Keratinocyte (primary cell): Measurements from ENCODE around the gene PTX3. TPM values are rescaled to one million over a fixed set of nuclear protein-coding genes. Genes with fewer than 3 reads are reported as not detected.

Experiments used
- DNase-seq: peaks from one replicate; pipeline ENCODE4 v3.0.0-alpha.2; 2011; ENCODE audit warnings: low read depth, missing footprints, low spot score
- FAIRE-seq: peaks from 2 replicates; lab custom pipeline; 2011; peaks lifted over from hg19 to GRCh38; lab: Jason Lieb, UNC
- H2AFZ ChIP-seq: 2 replicates; pipeline ENCODE4 v1.6.0; 2012; ENCODE audit warnings: low read length, control low read depth, inconsistent platforms; ENCODE audit not compliant: control insufficient read depth
- H3K27ac ChIP-seq: 2 replicates; pipeline ENCODE4 v1.5.1; 2011; ENCODE audit warnings: low read length; ENCODE audit not compliant: control insufficient read depth, insufficient read depth
- H3K27me3 ChIP-seq: 3 replicates; pipeline ENCODE4 v1.6.0; 2011; ENCODE audit warnings: low read length; ENCODE audit not compliant: control insufficient read depth, insufficient read depth; ENCODE audit errors: extremely low read depth
- H3K36me3 ChIP-seq, 2 experiments: 2 replicates in 1 of 2; 3 replicates in 1 of 2; pipeline ENCODE4 v1.5.1; 2011; ENCODE audit warnings: low read length in 2 of 2, mild to moderate bottlenecking in 1 of 2; ENCODE audit not compliant: control insufficient read depth in 2 of 2, insufficient read depth in 2 of 2; ENCODE audit errors: extremely low read depth in 1 of 2
- H3K4me1 ChIP-seq: 3 replicates; pipeline ENCODE4 v1.5.1; 2011; ENCODE audit warnings: low read length; ENCODE audit not compliant: control insufficient read depth, insufficient read depth; ENCODE audit errors: extremely low read depth
- H3K4me2 ChIP-seq: 3 replicates; pipeline ENCODE4 v1.6.0; 2011; ENCODE audit warnings: low read depth, low read length; ENCODE audit not compliant: control insufficient read depth, insufficient read depth; ENCODE audit errors: extremely low read depth
- H3K4me3 ChIP-seq, 3 experiments: fragments of 200-600 bp in 1 of 3; sonication (generic) in 1 of 3; 2 replicates in 2 of 3; 3 replicates in 1 of 3; pipeline ENCODE4 v1.5.1; 2011 to 2016; ENCODE audit warnings: low read length in 3 of 3, mild to moderate bottlenecking in 3 of 3, control low read depth in 2 of 3, inconsistent platforms in 1 of 3, low read depth in 1 of 3, mixed read lengths in 1 of 3, mixed run types in 1 of 3, moderate library complexity in 1 of 3; ENCODE audit not compliant: control insufficient read depth in 2 of 3, insufficient read depth in 2 of 3; ENCODE audit errors: extremely low read depth in 1 of 3
- H3K79me2 ChIP-seq: 2 replicates; pipeline ENCODE4 v1.6.0; 2012; ENCODE audit warnings: low read length; ENCODE audit not compliant: control insufficient read depth, insufficient read depth
- H3K9ac ChIP-seq: 3 replicates; pipeline ENCODE4 v1.6.0; 2011; ENCODE audit warnings: low read length; ENCODE audit not compliant: control insufficient read depth, insufficient read depth; ENCODE audit errors: extremely low read depth
- H3K9me1 ChIP-seq: 3 replicates; pipeline ENCODE4 v1.6.0; 2011; ENCODE audit warnings: low read length; ENCODE audit not compliant: control insufficient read depth, insufficient read depth; ENCODE audit errors: extremely low read depth
- H3K9me3 ChIP-seq: 2 replicates; pipeline ENCODE4 v1.5.1; 2012; ENCODE audit warnings: low read depth, low read length; ENCODE audit not compliant: control insufficient read depth
- H4K20me1 ChIP-seq: 3 replicates; pipeline ENCODE4 v1.6.0; 2011; ENCODE audit warnings: low read length; ENCODE audit not compliant: control insufficient read depth, insufficient read depth; ENCODE audit errors: extremely low read depth
- EZH2 ChIP-seq: IDR thresholded peaks from one replicate; pipeline ENCODE4 v1.6.1; 2012; ENCODE audit warnings: inconsistent platforms, mild to moderate bottlenecking, low read length, moderate library complexity
- dilution Hi-C: fragments of 300-500 bp; cut with MboI; formaldehyde crosslinking; loops from one replicate; pipeline ENCODE4 v1.7.0; 2020; ENCODE audit warnings: low sequenced_read_pairs; ENCODE audit not compliant: extremely low pct_ligation_motif_present
- polyA plus RNA-seq, 5 experiments: library from polyadenylated mRNA; depleted of rRNA in 3 of 5; stranded (reverse) in 3 of 5; stranded (forward) in 1 of 5; unstranded in 1 of 5; fragments of >200 nt; gene quantifications; 1 replicate in 1 of 5; 2 replicates in 3 of 5; 3 replicates in 1 of 5; pipeline versions ENCODE4 v1.2.1 to v1.2.3, GENCODE V29; 2011 to 2012; ENCODE audit warnings: missing spikeins in 2 of 5, low read depth in 1 of 5, low replicate concordance in 1 of 5
- TF ChIP-seq, protein P1 (sequence below), 3 experiments: IDR thresholded peaks in 1 of 3; conservative IDR thresholded peaks in 1 of 3; optimal IDR thresholded peaks in 1 of 3; 2 replicates in 2 of 3; 3 replicates in 1 of 3; pipeline versions ENCODE3 to v1.5.1; 2011; ENCODE audit warnings: low read length in 3 of 3, mild to moderate bottlenecking in 3 of 3, moderate library complexity in 2 of 3, control low read depth in 1 of 3, inconsistent platforms in 1 of 3; ENCODE audit not compliant: insufficient read depth in 2 of 3; ENCODE audit errors: extremely low read depth in 1 of 3

Gene PTX3
- polyA plus RNA-seq, 1 donor (not counting 4 experiments of a cell fraction or from before 2014, with no cell fraction given), result 0.14 TPM

DNA sequence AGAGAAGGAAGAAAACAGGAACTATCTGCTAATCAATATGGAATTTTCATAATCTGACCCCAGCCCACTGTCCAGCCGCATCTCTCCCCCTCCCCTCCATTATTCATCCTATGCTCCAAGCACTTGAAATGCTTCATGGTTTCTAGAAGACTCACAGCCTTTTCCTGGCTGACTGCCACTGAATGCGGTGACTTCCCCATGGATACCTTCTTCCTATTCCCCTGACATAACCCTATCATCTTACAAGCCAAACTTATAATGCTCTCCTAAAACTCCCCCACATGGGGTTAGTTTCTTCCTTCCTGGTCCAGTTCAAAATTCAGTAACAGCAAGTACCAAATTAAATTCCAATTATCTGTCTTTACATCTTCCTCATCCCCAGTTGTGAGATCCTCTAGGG lies 31.2 kb upstream of the PTX3 start:
- H3K9me1 ChIP-seq, result no peaks in the 10 kb centered on the region
- H2AFZ ChIP-seq, result no peak overlapping the region
- H3K27ac ChIP-seq, result no peak overlapping the region
- no peaks in the 10 kb centered on the region for H4K20me1 ChIP-seq
- H3K36me3 ChIP-seq, result no peaks in the 10 kb centered on the region
- no peaks in the 10 kb centered on the region for H3K27me3 ChIP-seq
- H3K4me2 ChIP-seq, result no peak overlapping the region
- no peaks in the 10 kb centered on the region for H3K9me3 ChIP-seq
- no peak overlapping the region for H3K4me3 ChIP-seq
- FAIRE-seq, result no peak
- no peak for DNase-seq
- peaks cover 10% of the 10 kb centered on the region for H3K4me1 ChIP-seq
- dilution Hi-C loops, result no loop called here
- H3K9ac ChIP-seq, result no peak overlapping the region
- no peaks in the 10 kb centered on the region for H3K79me2 ChIP-seq
- no peak for TF ChIP-seq EZH2
- TF ChIP-seq, protein P1, sequence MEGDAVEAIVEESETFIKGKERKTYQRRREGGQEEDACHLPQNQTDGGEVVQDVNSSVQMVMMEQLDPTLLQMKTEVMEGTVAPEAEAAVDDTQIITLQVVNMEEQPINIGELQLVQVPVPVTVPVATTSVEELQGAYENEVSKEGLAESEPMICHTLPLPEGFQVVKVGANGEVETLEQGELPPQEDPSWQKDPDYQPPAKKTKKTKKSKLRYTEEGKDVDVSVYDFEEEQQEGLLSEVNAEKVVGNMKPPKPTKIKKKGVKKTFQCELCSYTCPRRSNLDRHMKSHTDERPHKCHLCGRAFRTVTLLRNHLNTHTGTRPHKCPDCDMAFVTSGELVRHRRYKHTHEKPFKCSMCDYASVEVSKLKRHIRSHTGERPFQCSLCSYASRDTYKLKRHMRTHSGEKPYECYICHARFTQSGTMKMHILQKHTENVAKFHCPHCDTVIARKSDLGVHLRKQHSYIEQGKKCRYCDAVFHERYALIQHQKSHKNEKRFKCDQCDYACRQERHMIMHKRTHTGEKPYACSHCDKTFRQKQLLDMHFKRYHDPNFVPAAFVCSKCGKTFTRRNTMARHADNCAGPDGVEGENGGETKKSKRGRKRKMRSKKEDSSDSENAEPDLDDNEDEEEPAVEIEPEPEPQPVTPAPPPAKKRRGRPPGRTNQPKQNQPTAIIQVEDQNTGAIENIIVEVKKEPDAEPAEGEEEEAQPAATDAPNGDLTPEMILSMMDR (optimal IDR thresholded peaks at IDR 0.05 in 1 of 3, IDR thresholded peaks at IDR 0.05 in 1 of 3, conservative IDR thresholded peaks at IDR 0.05 in 1 of 3; ENCODE audit: extremely low read depth in 1 of 3, insufficient read depth in 2 of 3, low read length in 3 of 3), result no peak

DNA sequence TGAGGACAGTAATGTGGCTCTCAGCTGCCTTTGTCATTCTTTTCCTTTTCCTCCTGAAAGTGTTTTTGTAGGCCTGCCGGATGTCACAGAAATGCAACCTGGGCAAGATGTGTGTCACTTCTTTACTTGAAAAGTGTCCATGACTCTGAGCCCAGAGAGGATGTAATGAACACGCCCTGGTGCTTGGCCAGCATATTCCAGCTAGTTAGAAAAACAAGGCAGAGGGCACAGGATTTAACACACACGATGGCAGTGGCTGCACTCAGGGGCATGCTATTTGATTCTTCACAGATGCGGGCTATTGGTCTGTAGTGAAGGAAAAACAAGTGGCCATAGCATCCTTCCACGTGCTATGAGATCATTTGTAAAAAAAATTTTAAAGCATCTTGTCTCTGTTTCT lies 30.3 kb upstream of the PTX3 start:
- Histone ChIP-seq H3K36me3 (no peaks in the 10 kb centered on the region), H2AFZ (no peak overlapping the region), H3K4me1 (peaks cover 10% of the 10 kb centered on the region), H3K27ac (no peak overlapping the region), H3K4me2 (no peak overlapping the region), H3K9me1 (no peaks in the 10 kb centered on the region), H4K20me1 (no peaks in the 10 kb centered on the region), H3K79me2 (no peaks in the 10 kb centered on the region), H3K9me3 (no peaks in the 10 kb centered on the region), H3K4me3 (no peak overlapping the region), H3K27me3 (no peaks in the 10 kb centered on the region), H3K9ac (no peak overlapping the region)
- no peak for FAIRE-seq
- TF ChIP-seq, protein P1 (optimal IDR thresholded peaks at IDR 0.05 in 1 of 3, IDR thresholded peaks at IDR 0.05 in 1 of 3, conservative IDR thresholded peaks at IDR 0.05 in 1 of 3; ENCODE audit: extremely low read depth in 1 of 3, insufficient read depth in 2 of 3, low read length in 3 of 3), result no peak
- dilution Hi-C loops, result no loop called here
- DNase-seq, result no peak
